Breast epithelium (tissue), 4 donors: ENCODE results near the gene DUS2. TPM values are rescaled to one million over a fixed set of nuclear protein-coding genes. Genes with fewer than 3 reads are reported as not detected.
"Not testable (repeated sequence)": the region's sequence is repeated elsewhere in the genome, so short reads cannot be mapped to it uniquely, and the experiment has no call there.

Experiments
- DNase-seq, 2 donors: peaks; one replicate each; pipeline ENCODE4 v3.0.0-alpha.2; 2019; ENCODE audit warnings: low spot score in 2 of 2
- H3K27ac ChIP-seq, 2 donors: fragments of 200-600 bp; sonication (generic) in 1 of 2; one replicate each; pipeline ENCODE4 v1.5.1; 2016 to 2019; ENCODE audit warnings: mild to moderate bottlenecking in 1 of 2
- H3K27me3 ChIP-seq, 2 donors: fragments of 200-600 bp; sonication (generic) in 1 of 2; one replicate each; pipeline versions ENCODE4 v1.5.1 to v1.6.0; 2017 to 2019; ENCODE audit warnings: control low read depth in 1 of 2, mild to moderate bottlenecking in 1 of 2
- H3K36me3 ChIP-seq: fragments of 200-600 bp; one replicate; pipeline ENCODE4 v1.5.1; 2019
- H3K4me1 ChIP-seq, 2 donors: fragments of 200-600 bp; sonication (generic); one replicate each; pipeline ENCODE4 v1.5.1; 2016 to 2019; ENCODE audit warnings: control low read depth in 1 of 2
- H3K4me3 ChIP-seq, 3 donors: fragments of 200-600 bp; sonication (generic); 1 replicate in 2 of 3; 2 replicates in 1 of 3; pipeline ENCODE4 v1.5.1; 2016 to 2019; ENCODE audit warnings: mild to moderate bottlenecking in 3 of 3, moderate library complexity in 2 of 3
- H3K9me3 ChIP-seq, 2 donors: fragments of 200-600 bp; sonication (generic) in 1 of 2; one replicate each; pipeline ENCODE4 v1.5.1; 2016 to 2019; ENCODE audit warnings: control low read depth in 1 of 2
- CTCF ChIP-seq, 3 donors: fragments of 450-650 bp; IDR thresholded peaks; one replicate each; pipeline ENCODE4 v1.5.1; 2016 to 2017; ENCODE audit warnings: antibody characterized with exemption in 3 of 3, mild to moderate bottlenecking in 3 of 3, moderate library complexity in 3 of 3
- POLR2A ChIP-seq: fragments of 450-650 bp; IDR thresholded peaks from one replicate; pipeline ENCODE4 v1.6.1; 2016; ENCODE audit warnings: antibody characterized with exemption, mild to moderate bottlenecking, moderate library complexity
- POLR2AphosphoS5 ChIP-seq, 3 donors: sonication (generic); formaldehyde crosslinking; IDR thresholded peaks; one replicate each; pipeline ENCODE4 v1.6.1; 2017; ENCODE audit warnings: antibody characterized with exemption in 3 of 3
- intact Hi-C: fragments of 100-400 bp; cut with DNase I; formaldehyde crosslinking; loops from one replicate; pipeline ENCODE4 v1.15.1; 2023; ENCODE audit warnings: low total_unique reads
- total RNA-seq, 3 donors: library from RNA; depleted of rRNA; stranded (reverse); fragments of >200 nt; gene quantifications; one replicate each; pipeline ENCODE4 v1.1.0, GENCODE V29; 2016

The DUS2 gene
- total RNA-seq, 3 donors from 2014 or later = 6.9 to 10.5 (median 7.7) TPM

- Histone ChIP-seq H3K4me1 (no peaks in the 10 kb centered on the region), H3K36me3 (no peaks in the 10 kb centered on the region), H3K27me3 (no peaks in the 10 kb centered on the region), H3K4me3 (peak overlapping the region; percentile 28 to 59 (median 41)), H3K27ac (peak overlapping the region in 1 of 2 donors; percentile 32), H3K9me3 (no peaks in the 10 kb centered on the region)
- intact Hi-C loops = no loop called here
- TF ChIP-seq CTCF (IDR thresholded peaks at IDR 0.05) (peak; percentile 89 to 95 (median 92)), POLR2AphosphoS5 (IDR thresholded peaks at IDR 0.05) (peak in 2 of 3 donors; percentile 20 to 38), POLR2A (no peak)
- DNase-seq = peak; percentile 28 to 68
These were observed 29.7 kb upstream of the DUS2 start for GRCh38 chr16:67993207-67994039.

- H3K4me3 ChIP-seq, DNase-seq, H3K4me1 ChIP-seq, H3K36me3 ChIP-seq, H3K9me3 ChIP-seq, H3K27me3 ChIP-seq, intact Hi-C loops: not testable (repeated sequence)
- H3K27ac ChIP-seq = peak overlapping the region in 1 of 2 donors; percentile 32
These were observed 29.1 kb upstream of the DUS2 start for GRCh38 chr16:67994040-67994408.

- no peak overlapping the region for H3K27ac ChIP-seq
- no peak for TF ChIP-seq POLR2A
- TF ChIP-seq CTCF (IDR thresholded peaks at IDR 0.05) = no peak
- TF ChIP-seq POLR2AphosphoS5 (IDR thresholded peaks at IDR 0.05) = no peak
These were observed 27.7 kb upstream of the DUS2 start for GRCh38 chr16:67995423-67995822.

GRCh38 chr16:67996666-67997065 lies 26.4 kb upstream of the DUS2 start:
- no peak for DNase-seq
- no peak for TF ChIP-seq POLR2A
- TF ChIP-seq POLR2AphosphoS5 (IDR thresholded peaks at IDR 0.05) = no peak
- TF ChIP-seq CTCF (IDR thresholded peaks at IDR 0.05) = no peak
- Histone ChIP-seq H3K36me3 (no peaks in the 10 kb centered on the region), H3K27me3 (no peaks in the 10 kb centered on the region), H3K27ac (no peak overlapping the region), H3K4me3 (no peak overlapping the region), H3K4me1 (no peaks in the 10 kb centered on the region), H3K9me3 (no peaks in the 10 kb centered on the region)
- intact Hi-C loops = no loop called here

More at GRCh38 chr16:67995423-67995822, 27.7 kb upstream of the DUS2 start:
- no peaks in the 10 kb centered on the region for H3K9me3 ChIP-seq
- no peaks in the 10 kb centered on the region for H3K36me3 ChIP-seq
- no peaks in the 10 kb centered on the region for H3K27me3 ChIP-seq
- DNase-seq = no peak
- intact Hi-C loops = no loop called here
- H3K4me3 ChIP-seq = no peak overlapping the region
- H3K4me1 ChIP-seq = no peaks in the 10 kb centered on the region

- H3K4me1 ChIP-seq, H3K9me3 ChIP-seq, H3K27me3 ChIP-seq, intact Hi-C loops, DNase-seq, H3K36me3 ChIP-seq, H3K27ac ChIP-seq, H3K4me3 ChIP-seq: not testable (repeated sequence)
These were observed 24.8 kb upstream of the DUS2 start for GRCh38 chr16:67998231-67998778.

- H3K27me3 ChIP-seq, H3K4me1 ChIP-seq, intact Hi-C loops, DNase-seq, H3K9me3 ChIP-seq, H3K36me3 ChIP-seq: not testable (repeated sequence)
- H3K4me3 ChIP-seq = peak within 1 kb of the TSS in 1 of 3 donors; percentile 12
- H3K27ac ChIP-seq = peak within 1 kb of the TSS in 1 of 2 donors; percentile 7
These were observed 24.1 kb upstream of the DUS2 start, which contains the start of gene DPEP2 for GRCh38 chr16:67998779-67999688. Gene DPEP2, minus strand, starts transcription at chr16:67999484. Its CDS starts 6,272 bp downstream, at chr16:67993212.
